Activated CD8-positive, alpha-beta memory T cell treated with anti-CD3 and anti-CD28 coated beads, Interleukin-2, amount 50 U/mL, for 48 hours (primary cell): ENCODE data around the gene HSD11B1L.

Experiments
- DNase-seq: peaks from one replicate; pipeline ENCODE4 v3.0.0-alpha.2; 2020

HSD11B1L gene

DNA sequence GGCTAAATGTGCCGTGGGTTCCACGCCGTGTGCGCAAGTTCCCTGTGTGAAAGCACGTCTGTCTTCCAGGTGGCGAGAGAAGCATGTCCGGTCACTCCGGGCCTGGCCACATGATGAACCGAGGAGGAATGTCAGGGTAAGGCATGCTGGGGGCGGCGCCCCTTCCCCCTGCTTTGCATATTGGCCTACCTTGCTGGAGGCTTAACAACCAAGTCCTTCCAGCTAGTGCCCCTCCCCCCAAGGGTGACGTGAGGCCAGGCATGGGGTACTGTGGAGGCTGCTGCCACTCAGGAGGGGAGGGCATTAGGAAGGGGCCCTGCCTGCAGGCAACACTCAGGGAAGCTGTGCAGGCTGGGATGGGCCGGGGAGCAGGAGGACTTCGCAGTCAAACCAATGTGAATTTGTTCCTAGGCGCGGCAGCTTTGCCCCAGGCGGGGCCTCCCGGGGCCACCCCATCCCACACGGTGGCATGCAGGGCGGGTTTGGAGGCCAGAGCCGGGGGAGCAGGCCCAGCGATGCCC, 13.0 kb upstream of the HSD11B1L start:
- DNase-seq: no peak

DNA sequence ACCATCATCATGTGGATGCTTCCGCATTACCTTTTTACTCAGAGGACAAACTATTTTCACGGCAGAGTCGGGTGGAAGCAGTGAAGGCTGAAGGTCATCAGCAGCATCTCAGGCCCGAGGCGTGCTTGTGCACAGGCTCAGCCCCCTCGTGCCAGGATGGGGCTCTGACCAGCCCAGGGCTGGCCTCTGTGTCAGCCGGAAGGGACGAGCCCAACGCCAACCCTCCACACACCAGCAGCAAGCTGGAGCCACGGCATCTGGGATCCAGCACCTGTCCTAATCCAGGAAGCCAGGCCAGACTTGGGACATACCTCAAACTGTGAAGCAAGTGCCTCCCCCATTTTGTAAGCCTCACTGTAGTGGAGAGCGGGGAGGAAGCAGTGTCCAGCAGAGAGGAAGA, 11.6 kb upstream of the HSD11B1L start:
- DNase-seq: no peak

- DNase-seq: no peak
These were observed 9.2 kb upstream of the HSD11B1L start for GRCh38 chr19:5671600-5671999.

DNA sequence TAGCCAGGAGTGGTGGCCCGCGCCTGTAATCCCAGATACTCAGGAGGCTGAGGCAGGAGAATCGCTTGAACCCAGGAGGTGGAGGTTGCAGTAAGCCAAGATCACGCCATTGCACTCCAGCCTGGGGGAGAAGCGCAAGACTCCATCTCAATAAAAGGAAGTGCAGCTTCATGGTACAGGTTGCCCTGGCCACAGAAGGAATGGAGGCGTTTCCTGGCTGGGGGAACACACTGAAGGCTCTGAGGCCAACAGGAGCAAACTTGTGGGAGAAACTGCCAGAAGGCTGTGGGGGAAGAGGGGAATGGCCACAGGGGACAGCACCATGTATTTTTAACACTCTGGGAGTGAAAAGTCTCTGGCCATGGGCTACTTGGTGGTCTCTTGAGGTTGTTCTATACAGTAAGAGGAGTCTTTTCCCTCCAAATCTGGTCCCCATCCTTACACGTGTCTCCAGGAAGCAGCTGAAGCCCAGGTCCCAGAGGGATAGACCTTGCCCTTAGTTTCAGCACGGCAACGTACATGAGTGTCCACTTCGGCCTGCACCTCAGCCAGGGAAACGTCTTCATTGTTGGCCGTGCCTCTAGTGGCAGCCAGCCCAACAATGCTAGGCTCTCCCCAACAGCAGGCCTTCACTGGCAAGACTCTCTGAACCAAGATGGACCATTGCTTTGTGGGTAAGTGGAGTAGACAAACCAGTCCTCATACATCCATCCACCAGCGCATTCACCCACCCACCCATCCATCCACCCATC, 7.9 kb upstream of the HSD11B1L start:
- no peak for DNase-seq

- DNase-seq: no peak
These were observed 7.1 kb upstream of the HSD11B1L start for GRCh38 chr19:5673752-5674151.

- no peak for DNase-seq
These were observed 6.1 kb upstream of the HSD11B1L start for GRCh38 chr19:5674714-5675113.

DNA sequence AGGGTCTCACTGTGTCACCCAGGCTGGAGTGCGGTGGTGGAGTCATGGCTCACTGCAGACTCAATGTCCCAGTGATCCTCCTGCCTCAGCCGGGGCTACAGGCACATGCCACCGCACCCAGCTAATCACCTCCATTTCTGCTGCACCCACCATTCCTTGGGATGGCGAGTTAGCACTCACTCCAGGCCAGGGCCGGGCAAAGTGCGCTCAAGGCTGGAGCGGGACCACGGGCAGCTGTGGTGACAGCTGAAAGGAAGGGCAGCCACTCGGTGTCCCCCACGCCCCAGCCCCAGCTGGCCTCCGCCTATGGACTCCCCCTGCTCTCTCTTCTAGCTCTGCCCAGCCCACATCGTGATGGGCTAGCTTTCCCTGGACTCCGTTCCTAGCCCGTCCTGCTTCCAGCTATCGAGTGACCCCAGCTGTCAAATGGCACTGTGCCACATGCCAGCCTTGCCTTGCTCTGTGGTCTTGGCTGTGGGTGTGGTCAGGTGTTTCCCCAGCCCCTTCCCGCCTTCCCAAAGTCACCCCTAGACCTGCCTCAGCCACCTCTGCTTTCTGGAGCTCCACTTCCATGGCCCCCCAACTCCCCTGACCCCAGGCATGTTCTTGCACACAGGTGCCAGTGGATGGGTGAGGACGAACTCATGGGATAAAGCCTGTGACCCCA, 4.6 kb upstream of the HSD11B1L start:
- DNase-seq: no peak

DNA sequence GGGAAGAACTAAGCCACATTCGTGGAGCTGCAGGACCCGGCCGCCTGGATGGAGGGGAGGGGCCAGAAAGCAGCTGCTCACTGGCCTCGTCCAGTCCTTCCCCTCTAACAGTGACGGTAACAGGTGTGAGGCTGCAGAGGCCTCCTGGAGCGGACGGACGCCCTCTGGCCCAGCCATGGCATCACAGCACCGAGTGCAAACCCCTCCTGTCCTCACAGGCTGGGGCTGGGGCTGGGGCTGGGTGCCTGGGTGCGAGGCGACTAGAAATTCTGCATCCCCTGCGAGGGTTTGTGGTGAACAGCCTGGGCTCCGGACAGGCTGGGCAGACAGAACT, 4.1 kb upstream of the HSD11B1L start:
- no peak for DNase-seq

DNA sequence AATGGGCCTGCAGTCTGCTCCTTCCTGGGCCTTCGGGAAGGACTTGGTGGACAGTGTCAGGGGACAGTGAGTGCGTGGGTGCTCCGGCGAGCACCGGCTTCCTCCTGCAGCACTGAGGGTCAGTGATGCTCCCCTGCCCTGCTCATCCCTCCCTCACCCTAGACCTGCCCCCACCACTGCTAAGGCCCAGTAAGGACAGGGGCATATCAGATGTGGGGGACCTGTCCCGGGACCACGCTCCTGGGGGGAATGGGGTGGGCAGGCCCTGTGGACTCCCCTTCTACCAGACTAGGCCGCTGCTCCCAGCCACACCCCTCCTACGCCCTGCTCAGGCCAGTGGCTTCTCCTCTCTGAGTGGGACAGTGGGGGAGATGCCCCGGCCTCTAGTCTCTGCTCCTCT, 3.7 kb upstream of the HSD11B1L start:
- DNase-seq: no peak

GRCh38 chr19:5677580-5677979, 3.2 kb upstream of the HSD11B1L start:
- DNase-seq: no peak

GRCh38 chr19:5678071-5678718, 2.6 kb upstream of the HSD11B1L start:
- no peak for DNase-seq

GRCh38 chr19:5679289-5680083, 1.3 kb upstream of the HSD11B1L start:
- DNase-seq: peak; percentile 52

DNA sequence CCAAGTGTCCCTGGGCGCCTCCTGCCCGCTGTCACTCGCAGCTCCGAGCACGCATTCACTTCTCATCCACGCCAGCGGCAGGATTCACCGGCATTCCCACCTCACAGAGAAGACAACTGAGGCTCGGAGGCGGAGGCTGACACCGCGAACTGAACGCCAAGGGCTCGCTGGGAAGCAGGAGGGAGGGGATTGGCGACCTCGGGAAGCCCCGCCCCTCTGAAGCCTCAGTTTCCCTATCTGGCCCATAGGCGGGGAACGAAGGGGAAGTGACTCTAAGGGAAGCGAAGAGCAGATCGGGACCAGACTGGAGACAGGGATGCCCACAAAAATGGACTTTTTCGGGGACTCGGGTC, 767 bp upstream of the HSD11B1L start:
- DNase-seq: no peak

DNA sequence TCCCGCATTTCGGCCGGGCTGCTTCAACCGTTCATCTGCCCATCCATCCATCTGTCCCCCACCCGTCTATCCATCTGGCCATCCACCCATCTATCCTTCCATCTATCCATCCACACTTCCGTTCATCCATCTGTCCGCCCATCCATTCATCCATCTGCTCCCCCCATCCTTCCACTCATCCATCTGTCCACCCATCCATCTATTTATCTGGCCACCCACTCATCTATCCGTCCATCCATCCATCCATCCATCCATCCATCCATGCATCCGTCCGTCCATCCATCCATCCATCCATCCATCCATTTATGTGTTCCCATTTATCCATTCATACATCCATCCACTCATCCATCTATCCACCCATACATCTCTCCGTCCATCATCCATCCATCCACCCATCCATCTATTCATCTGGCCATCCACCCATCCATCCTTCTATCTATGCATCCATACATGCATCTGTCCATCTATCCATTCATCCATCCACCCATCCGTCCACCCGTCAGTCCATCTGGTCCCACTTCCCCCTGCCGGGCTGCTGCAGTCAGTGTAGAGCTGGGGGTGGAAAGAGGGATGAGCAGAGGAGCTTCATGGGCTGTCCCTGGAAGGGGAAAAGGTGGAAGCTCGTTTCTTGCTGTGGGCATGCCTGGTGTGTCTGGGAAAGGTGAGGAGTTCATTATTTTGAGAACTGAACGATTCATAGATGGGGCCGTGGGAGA, 722 bp downstream of the HSD11B1L start:
- no peak for DNase-seq

- no peak for DNase-seq
These were observed 1.3 kb downstream of the HSD11B1L start for GRCh38 chr19:5682107-5682482.

GRCh38 chr19:5683177-5683886, 2.5 kb downstream of the HSD11B1L start:
- DNase-seq: no peak

DNA sequence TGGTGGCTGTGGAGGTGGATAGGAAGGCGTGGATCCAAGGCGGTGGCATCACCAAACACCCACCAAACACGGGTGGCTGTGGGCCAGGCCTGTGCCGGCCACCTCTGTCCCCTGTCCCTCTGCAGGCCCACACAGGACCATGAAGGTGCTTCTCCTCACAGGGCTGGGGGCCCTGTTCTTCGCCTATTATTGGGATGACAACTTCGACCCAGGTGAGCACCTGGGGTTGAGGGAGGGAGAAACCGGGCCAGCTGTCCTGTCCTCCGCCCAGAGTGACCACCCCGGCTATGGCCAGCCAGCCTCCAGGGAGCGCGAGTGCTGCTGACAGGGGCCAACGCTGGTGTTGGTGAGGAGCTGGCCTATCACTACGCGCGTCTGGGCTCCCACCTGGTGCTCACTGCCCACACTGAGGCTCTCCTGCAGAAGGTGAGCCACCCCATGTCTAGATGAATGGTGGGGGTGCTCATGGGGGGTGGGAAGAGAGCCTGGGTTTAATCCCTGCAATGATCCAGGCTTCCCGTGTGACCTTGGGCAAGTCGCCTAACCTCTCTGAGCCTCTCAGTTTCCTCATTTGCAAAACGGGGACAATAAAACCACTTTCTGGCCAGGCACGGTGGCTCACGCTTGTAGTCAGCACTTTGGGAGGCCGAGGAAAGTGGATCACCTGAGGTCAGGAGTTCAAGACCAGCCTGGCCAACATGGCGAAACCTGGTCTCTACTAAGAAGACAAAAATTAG, 4.0 kb downstream of the HSD11B1L start:
- no peak for DNase-seq

GRCh38 chr19:5686326-5686646, 5.5 kb downstream of the HSD11B1L start:
- DNase-seq: no peak

GRCh38 chr19:5686647-5687359, 6.0 kb downstream of the HSD11B1L start:
- DNase-seq: peak; percentile 100

DNA sequence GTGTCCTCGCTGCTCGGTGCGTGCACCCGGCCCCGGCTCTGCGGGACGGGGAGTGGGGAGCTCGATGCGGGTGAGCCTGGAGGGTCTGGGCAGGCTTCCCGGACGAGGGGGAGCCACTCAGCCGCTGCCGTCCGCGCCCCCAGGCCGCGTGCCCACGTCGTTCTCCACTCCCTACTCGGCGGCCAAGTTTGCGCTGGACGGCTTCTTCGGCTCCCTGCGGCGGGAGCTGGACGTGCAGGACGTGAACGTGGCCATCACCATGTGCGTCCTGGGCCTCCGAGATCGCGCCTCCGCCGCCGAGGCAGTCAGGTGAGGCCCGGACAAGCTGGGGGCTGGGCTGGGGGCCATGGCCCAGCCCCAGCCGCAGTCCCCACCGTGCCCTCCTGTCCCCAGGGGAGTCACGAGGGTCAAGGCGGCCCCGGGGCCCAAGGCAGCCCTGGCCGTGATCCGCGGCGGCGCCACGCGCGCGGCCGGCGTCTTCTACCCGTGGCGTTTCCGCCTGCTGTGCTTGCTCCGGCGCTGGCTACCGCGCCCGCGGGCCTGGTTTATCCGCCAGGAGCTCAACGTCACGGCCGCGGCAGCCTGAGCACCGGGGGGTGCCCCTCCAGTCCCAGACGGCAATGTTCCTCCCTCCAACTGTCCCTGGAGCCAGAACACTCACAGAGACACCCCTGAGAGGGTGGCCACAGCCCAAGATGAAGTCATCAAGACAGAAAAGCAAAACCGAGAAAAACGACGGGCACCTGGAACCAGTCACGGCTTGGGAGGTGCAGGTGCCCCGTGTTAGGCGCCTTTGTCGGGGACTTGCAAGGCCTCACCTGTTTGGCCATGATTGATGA, 6.8 kb downstream of the HSD11B1L start:
- peak; percentile 59 for DNase-seq
